ENCODE results near the gene LRP3.

LRP3 gene

GRCh38 chr19:33210266-33210940 lies 16.3 kb downstream of the LRP3 start:
- TF ChIP-seq, protein P1, sequence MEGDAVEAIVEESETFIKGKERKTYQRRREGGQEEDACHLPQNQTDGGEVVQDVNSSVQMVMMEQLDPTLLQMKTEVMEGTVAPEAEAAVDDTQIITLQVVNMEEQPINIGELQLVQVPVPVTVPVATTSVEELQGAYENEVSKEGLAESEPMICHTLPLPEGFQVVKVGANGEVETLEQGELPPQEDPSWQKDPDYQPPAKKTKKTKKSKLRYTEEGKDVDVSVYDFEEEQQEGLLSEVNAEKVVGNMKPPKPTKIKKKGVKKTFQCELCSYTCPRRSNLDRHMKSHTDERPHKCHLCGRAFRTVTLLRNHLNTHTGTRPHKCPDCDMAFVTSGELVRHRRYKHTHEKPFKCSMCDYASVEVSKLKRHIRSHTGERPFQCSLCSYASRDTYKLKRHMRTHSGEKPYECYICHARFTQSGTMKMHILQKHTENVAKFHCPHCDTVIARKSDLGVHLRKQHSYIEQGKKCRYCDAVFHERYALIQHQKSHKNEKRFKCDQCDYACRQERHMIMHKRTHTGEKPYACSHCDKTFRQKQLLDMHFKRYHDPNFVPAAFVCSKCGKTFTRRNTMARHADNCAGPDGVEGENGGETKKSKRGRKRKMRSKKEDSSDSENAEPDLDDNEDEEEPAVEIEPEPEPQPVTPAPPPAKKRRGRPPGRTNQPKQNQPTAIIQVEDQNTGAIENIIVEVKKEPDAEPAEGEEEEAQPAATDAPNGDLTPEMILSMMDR (IDR thresholded peaks at IDR 0.05; ENCODE audit: low read depth, low read length, missing control alignments) = no peak
- in situ Hi-C loops (cut with HindIII; ENCODE audit: low sequenced_read_pairs) = no loop called here
- DNase-seq (ENCODE audit: low read depth) = no peak
- H3K4me3 ChIP-seq (ENCODE audit: low read depth, low read length) = no peak overlapping the region

- H3K4me3 ChIP-seq (ENCODE audit: low read depth, low read length) = no peak overlapping the region
- no peak for DNase-seq (ENCODE audit: low read depth)
- in situ Hi-C loops (cut with HindIII; ENCODE audit: low sequenced_read_pairs) = no loop called here
- TF ChIP-seq, protein P1 (IDR thresholded peaks at IDR 0.05; ENCODE audit: low read depth, low read length, missing control alignments) = no peak
Observed at GRCh38 chr19:33211794-33212435, 17.8 kb downstream of the LRP3 start.

DNA sequence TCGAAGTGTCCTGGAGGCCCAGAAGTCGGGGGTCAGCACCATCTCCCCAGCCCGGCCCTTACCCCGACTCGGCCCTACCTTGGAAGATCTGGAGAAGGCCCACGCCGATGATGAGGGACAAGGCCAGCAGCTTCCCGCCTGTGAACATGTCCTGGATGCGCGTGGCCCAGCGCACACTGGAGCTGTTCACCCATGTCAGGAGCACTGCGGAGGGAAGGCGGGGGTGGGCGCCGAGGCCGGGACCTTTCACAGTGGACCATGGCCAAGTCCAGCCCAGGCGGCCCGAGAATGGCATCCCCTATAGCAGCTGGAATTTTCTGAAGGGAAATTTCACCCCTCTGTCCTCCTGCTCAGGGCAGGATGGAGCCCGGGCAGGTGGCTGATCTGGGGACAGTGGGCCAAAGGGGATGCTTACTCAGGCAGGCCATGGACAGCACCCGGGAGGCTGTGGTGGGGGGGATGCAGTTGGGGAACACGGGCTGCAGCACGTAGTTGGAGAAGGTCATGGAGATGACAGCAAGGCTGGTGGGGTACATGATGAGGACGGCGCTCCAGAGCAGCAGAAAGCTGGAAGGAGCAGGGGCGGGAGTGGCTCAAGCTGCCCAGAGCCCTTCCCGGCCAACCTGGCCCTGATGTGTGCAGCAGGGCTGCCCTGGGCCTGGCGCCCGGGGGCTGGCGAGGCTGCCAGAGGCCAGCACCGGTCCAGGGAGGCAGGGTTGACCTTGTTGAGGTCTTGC lies 18.5 kb downstream of the LRP3 start:
- DNase-seq (ENCODE audit: low read depth) = no peak
- in situ Hi-C loops (cut with HindIII; ENCODE audit: low sequenced_read_pairs) = no loop called here
- no peak overlapping the region for H3K4me3 ChIP-seq (ENCODE audit: low read depth, low read length)
- TF ChIP-seq, protein P1 (IDR thresholded peaks at IDR 0.05; ENCODE audit: low read depth, low read length, missing control alignments) = no peak

GRCh38 chr19:33214596-33214995 lies 20.5 kb downstream of the LRP3 start:
- no peak overlapping the region for H3K4me3 ChIP-seq (ENCODE audit: low read depth, low read length)
- in situ Hi-C loops (cut with HindIII; ENCODE audit: low sequenced_read_pairs) = no loop called here
- TF ChIP-seq, protein P1 (IDR thresholded peaks at IDR 0.05; ENCODE audit: low read depth, low read length, missing control alignments) = peak; percentile 55
- no peak for DNase-seq (ENCODE audit: low read depth)

- in situ Hi-C loops (cut with HindIII; ENCODE audit: low sequenced_read_pairs) = no loop called here
- TF ChIP-seq, protein P1 (IDR thresholded peaks at IDR 0.05; ENCODE audit: low read depth, low read length, missing control alignments) = no peak
- no peak overlapping the region for H3K4me3 ChIP-seq (ENCODE audit: low read depth, low read length)
- no peak for DNase-seq (ENCODE audit: low read depth)
Observed at GRCh38 chr19:33215438-33216197, 21.5 kb downstream of the LRP3 start.

DNA sequence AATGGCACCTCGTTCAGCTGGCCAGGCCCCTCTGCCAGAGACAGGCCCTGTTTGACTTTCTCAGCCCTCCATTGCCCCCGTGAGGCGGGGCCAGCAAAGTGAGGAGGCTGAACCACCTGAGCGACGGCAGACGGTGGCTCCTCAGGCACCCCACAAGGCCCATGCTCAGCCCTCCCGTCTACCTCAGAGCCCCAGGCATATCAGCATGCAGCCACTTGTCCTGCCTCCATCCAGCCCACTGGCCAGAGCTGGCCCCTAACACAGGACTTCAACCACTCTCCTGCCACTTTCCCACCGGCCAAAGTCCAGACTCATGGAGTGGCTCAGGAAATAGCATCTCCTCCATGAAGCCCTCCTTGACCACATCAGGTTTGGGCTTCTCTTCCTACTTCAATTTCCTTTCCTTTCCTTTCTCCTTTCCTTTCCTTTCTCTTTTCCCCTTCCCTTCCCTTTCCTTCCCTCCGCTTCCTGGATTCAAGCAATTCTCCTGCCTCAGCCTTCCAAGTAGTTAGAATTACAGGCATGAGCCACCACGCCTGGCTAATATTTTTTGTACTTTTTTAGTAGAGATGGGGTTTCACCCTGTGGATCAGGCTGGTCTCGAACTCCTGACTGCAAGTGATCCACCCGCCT lies 22.2 kb downstream of the LRP3 start:
- H3K4me3 ChIP-seq (ENCODE audit: low read depth, low read length) = no peak overlapping the region
- TF ChIP-seq, protein P1 (IDR thresholded peaks at IDR 0.05; ENCODE audit: low read depth, low read length, missing control alignments) = no peak
- no peak for DNase-seq (ENCODE audit: low read depth)
- in situ Hi-C loops (cut with HindIII; ENCODE audit: low sequenced_read_pairs) = no loop called here

Data from astrocyte of the cerebellum (primary cell).